ENCODE results near the gene SMARCA1. TPM values are rescaled to one million over a fixed set of nuclear protein-coding genes. Genes with fewer than 3 reads are reported as not detected.

Gene SMARCA1
- total RNA-seq, 2 donors from 2014 or later = 17.6 to 25.4 TPM

DNA sequence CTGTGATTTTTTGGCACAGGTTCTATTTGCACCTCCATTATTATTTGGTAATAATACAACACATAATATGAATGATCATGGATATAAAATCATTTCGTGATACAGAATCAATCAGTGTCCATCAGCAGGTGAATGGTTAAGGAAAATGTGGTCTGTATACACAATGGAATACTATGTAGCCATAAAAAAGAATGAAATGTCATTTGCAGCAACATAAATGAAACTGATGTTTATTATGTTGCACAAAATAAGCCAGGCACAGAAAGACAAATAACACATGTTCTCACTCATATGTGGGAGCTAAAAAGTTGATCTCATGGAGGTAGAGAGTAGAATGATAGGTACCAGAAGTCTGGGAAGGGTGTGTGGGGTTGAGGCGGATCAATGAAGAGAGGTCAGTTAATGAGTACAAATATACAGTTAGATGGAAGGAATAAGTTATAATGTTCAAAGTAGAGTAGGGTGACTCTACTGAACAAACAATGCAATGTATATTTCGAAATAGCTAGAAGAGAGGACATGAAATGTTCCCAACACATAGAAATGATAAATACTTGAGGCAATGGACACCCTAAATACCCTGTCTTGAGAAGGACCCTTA, 1.1 kb upstream of the SMARCA1 start:
- H3K27ac ChIP-seq = no peak overlapping the region
- H3K36me3 ChIP-seq (replicated peaks in 1 of 2; ENCODE audit: insufficient read depth in 1 of 2, low read depth in 2 of 2) = no peaks in the 10 kb centered on the region
- no peaks in the 10 kb centered on the region for H3K4me1 ChIP-seq
- no peaks in the 10 kb centered on the region for H3K9me3 ChIP-seq
- ATAC-seq (no peak), DNase-seq (no peak)
- no peak overlapping the region for H3K4me3 ChIP-seq
- 67 to 78% methylated on average over 3 of the region's 3 CpGs for WGBS, 2 donors
- intact Hi-C loops (cut with DNase I) = no loop called here
- TF ChIP-seq POLR2A (IDR thresholded peaks at IDR 0.05) = no peak
- TF ChIP-seq, protein P1, sequence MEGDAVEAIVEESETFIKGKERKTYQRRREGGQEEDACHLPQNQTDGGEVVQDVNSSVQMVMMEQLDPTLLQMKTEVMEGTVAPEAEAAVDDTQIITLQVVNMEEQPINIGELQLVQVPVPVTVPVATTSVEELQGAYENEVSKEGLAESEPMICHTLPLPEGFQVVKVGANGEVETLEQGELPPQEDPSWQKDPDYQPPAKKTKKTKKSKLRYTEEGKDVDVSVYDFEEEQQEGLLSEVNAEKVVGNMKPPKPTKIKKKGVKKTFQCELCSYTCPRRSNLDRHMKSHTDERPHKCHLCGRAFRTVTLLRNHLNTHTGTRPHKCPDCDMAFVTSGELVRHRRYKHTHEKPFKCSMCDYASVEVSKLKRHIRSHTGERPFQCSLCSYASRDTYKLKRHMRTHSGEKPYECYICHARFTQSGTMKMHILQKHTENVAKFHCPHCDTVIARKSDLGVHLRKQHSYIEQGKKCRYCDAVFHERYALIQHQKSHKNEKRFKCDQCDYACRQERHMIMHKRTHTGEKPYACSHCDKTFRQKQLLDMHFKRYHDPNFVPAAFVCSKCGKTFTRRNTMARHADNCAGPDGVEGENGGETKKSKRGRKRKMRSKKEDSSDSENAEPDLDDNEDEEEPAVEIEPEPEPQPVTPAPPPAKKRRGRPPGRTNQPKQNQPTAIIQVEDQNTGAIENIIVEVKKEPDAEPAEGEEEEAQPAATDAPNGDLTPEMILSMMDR (IDR thresholded peaks at IDR 0.05) = no peak
- no peaks in the 10 kb centered on the region for H3K27me3 ChIP-seq

DNA sequence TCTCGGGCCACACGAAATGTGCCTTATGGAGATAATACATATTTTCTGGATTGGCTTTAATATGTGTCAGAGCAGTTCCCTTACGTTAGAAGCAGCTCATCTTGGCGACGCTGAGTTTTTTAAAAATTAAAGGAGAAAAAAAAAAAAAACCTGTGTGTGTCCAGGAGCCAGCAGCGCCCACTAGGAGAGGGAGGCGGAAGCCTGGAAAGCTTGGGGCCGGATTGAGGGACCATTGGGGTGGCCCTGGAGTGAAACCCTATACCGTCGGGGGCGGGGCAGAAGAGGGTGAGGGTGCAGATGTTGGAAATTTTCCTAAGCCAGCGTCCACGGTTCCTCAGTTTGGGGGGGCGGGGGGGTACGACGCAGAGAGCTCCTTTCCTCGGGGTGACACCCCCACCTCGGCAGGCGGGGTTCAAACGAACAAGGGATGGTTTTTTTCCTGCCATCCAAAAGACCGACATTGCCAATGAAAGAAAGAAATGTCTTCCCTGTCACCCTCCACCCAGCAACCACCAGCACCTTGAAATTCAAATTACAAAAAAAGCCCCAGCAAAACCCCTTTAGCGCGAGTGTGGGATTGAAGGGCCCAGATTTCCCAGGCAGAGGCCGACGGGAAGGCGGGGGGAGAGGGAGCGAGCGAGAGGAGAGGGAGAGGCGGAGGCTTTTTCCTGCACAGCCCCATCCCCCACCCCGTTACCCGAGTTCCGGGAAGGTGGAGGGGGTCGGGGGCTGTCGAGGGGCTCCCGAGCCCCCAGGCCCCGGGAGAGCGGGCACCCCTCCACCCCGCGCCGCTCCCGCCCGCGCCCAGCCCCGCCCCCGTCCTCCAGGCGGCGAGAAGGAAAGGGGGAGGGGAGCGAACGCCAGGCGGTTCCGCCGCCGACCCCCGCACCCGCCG, 859 bp downstream of the SMARCA1 start:
- ATAC-seq = peak; percentile 74
- TF ChIP-seq POLR2A (IDR thresholded peaks at IDR 0.05) = no peak
- TF ChIP-seq, protein P1 (IDR thresholded peaks at IDR 0.05) = peak in 4 of 7 experiments; percentile 3 to 23 (median 8)

DNA sequence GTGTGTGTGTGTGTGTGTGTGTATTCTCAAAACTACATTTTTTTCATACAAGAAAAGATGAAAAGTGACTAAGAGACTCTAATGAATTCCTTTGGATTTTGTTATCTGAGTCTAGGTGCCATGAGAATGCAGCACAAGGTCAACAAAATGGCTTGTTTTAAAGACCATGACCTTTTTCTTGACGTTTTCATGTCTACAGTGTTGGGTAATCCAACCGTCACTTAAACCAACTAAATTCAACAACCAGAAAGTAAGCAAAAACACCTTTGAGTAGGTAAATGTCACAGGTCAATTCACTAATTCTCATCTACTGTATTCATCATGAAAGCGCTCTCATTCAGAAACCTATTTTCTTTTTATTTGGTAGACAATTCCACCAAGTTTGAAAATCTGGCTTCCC, 3.1 kb downstream of the SMARCA1 start:
- Histone ChIP-seq H3K4me1 (no peaks in the 10 kb centered on the region), H3K27ac (no peak overlapping the region), H3K27me3 (no peaks in the 10 kb centered on the region), H3K9me3 (no peaks in the 10 kb centered on the region), H3K4me3 (no peak overlapping the region), H3K36me3 (replicated peaks in 1 of 2; ENCODE audit: insufficient read depth in 1 of 2, low read depth in 2 of 2) (no peaks in the 10 kb centered on the region)
- DNase-seq (no peak), ATAC-seq (no peak)
- 52 to 60% methylated on average over 3 of the region's 3 CpGs for WGBS, 2 donors
- intact Hi-C loops (cut with DNase I) = no loop called here
- TF ChIP-seq POLR2A (IDR thresholded peaks at IDR 0.05) = no peak
- TF ChIP-seq, protein P1 (IDR thresholded peaks at IDR 0.05) = no peak

More for the DNA sequence above, 859 bp downstream of the SMARCA1 start:
- Histone ChIP-seq H3K4me1 (no peaks in the 10 kb centered on the region), H3K9me3 (no peaks in the 10 kb centered on the region), H3K27ac (peak overlapping the region; percentile 71 to 85 (median 78)), H3K36me3 (replicated peaks in 1 of 2; ENCODE audit: insufficient read depth in 1 of 2, low read depth in 2 of 2) (no peaks in the 10 kb centered on the region), H3K27me3 (no peaks in the 10 kb centered on the region), H3K4me3 (peak overlapping the region; percentile 31 to 56)
- WGBS, 2 donors = 0 to 2% methylated on average over 20 to 26 of the region's 56 CpGs
- DNase-seq = peak; percentile 50 to 74 (median 62)
- intact Hi-C loops (cut with DNase I) = no loop called here

DNA sequence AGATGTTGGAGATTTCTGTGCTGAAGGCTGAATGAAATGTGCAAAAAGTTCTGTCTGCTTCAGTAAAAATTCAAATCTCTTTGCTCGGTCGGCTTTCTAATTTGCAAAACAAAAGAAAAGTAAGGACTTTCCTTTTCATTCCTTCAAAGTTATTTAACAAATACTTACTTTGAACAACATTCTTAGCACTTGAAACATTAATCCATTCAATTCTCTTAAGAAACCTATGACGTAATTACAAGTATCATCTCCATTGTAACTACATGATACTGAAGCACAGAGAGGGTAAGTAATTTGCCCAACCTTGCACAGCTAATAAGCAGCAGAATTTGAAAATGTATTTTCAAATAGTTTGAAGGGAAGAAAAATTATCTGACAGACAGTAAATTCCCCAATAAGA, 6.9 kb downstream of the SMARCA1 start:
- Histone ChIP-seq H3K27ac (no peak overlapping the region), H3K4me3 (no peak overlapping the region), H3K4me1 (no peaks in the 10 kb centered on the region), H3K27me3 (no peaks in the 10 kb centered on the region), H3K36me3 (replicated peaks in 1 of 2; ENCODE audit: insufficient read depth in 1 of 2, low read depth in 2 of 2) (no peaks in the 10 kb centered on the region), H3K9me3 (no peaks in the 10 kb centered on the region)
- 90 to 97% methylated on average over 3 of the region's 3 CpGs for WGBS, 2 donors
- TF ChIP-seq, protein P1 (IDR thresholded peaks at IDR 0.05) = no peak
- TF ChIP-seq POLR2A (IDR thresholded peaks at IDR 0.05) = no peak
- no peak for DNase-seq
- intact Hi-C loops (cut with DNase I) = no loop called here
- no peak for ATAC-seq
